Measurements from ENCODE around the gene SMTNL2. TPM values are rescaled to one million over a fixed set of nuclear protein-coding genes. Genes with fewer than 3 reads are reported as not detected.
"Not testable (repeated sequence)": the region's sequence is repeated elsewhere in the genome, so short reads cannot be mapped to it uniquely, and the experiment has no call there.

The SMTNL2 gene
- total RNA-seq, 1 donor from 2014 or later, result 2.0 TPM

GRCh38 chr17:4634976-4635375 is 50.6 kb downstream of the SMTNL2 start:
- DNase-seq (ENCODE audit: low spot score), result no peak

GRCh38 chr17:4635823-4636375 is 51.6 kb downstream of the SMTNL2 start:
- no peak for DNase-seq (ENCODE audit: low spot score)

GRCh38 chr17:4636474-4637100 is 52.3 kb downstream of the SMTNL2 start:
- DNase-seq (ENCODE audit: low spot score), result no peak

GRCh38 chr17:4638766-4639165 is 54.4 kb downstream of the SMTNL2 start:
- DNase-seq (ENCODE audit: low spot score), result not testable (repeated sequence)

GRCh38 chr17:4639301-4640059 is 55.2 kb downstream of the SMTNL2 start:
- not testable (repeated sequence) for DNase-seq (ENCODE audit: low spot score)

- not testable (repeated sequence) for DNase-seq (ENCODE audit: low spot score)
Measured at GRCh38 chr17:4640569-4641188, 56.4 kb downstream of the SMTNL2 start.

- no peak for DNase-seq (ENCODE audit: low spot score)
Measured at GRCh38 chr17:4641297-4642195, 57.2 kb downstream of the SMTNL2 start, which contains the start of gene ALOX15. ALOX15 (minus strand) TSS chr17:4641678; CDS start chr17:4641651, 27 bp downstream.

- DNase-seq (ENCODE audit: low spot score), result no peak
Measured at GRCh38 chr17:4642286-4642685, 58.0 kb downstream of the SMTNL2 start.

- DNase-seq (ENCODE audit: low spot score), result no peak
Measured at GRCh38 chr17:4643676-4644075, 59.3 kb downstream of the SMTNL2 start.

- no peak for DNase-seq (ENCODE audit: low spot score)
Measured at GRCh38 chr17:4645642-4646041, 61.3 kb downstream of the SMTNL2 start.

- no peak for DNase-seq (ENCODE audit: low spot score)
Measured at GRCh38 chr17:4648741-4649140, 64.4 kb downstream of the SMTNL2 start.

GRCh38 chr17:4652997-4653396 is 68.7 kb downstream of the SMTNL2 start:
- no peak for DNase-seq (ENCODE audit: low spot score)

- DNase-seq (ENCODE audit: low spot score), result not testable (repeated sequence)
Measured at GRCh38 chr17:4655933-4656332, 71.6 kb downstream of the SMTNL2 start.

- DNase-seq (ENCODE audit: low spot score), result no peak
Measured at GRCh38 chr17:4657678-4658077, 73.3 kb downstream of the SMTNL2 start.

Other genes starting within 250 kb of the SMTNL2 start
- gene UBE2G1, start 217.9 kb upstream of the SMTNL2 start, total RNA-seq, result 50.9 TPM
- 0.26 TPM for gene SPNS3, start 150.6 kb upstream of the SMTNL2 start, total RNA-seq
- 30.0 TPM for gene SPNS2, start 85.6 kb upstream of the SMTNL2 start, total RNA-seq
- 110 TPM for gene MYBBP1A, start 29.1 kb upstream of the SMTNL2 start, total RNA-seq
- gene GGT6, start 24.0 kb upstream of the SMTNL2 start, total RNA-seq, result 83.6 TPM
- gene ALOX15, start 57.1 kb downstream of the SMTNL2 start, total RNA-seq, result 1.2 TPM
- gene PELP1, start 119.6 kb downstream of the SMTNL2 start, total RNA-seq, result 56.9 TPM
- 40.8 TPM for gene ARRB2, start 126.1 kb downstream of the SMTNL2 start, total RNA-seq
- 19.5 TPM for gene MED11, start 146.9 kb downstream of the SMTNL2 start, total RNA-seq
- 1.7 TPM for gene ZMYND15, start 155.3 kb downstream of the SMTNL2 start, total RNA-seq
- 26.8 TPM for gene CXCL16, start 155.4 kb downstream of the SMTNL2 start, total RNA-seq
- gene TM4SF5, start 187.4 kb downstream of the SMTNL2 start, total RNA-seq, result not detected
- gene VMO1, start 201.8 kb downstream of the SMTNL2 start, total RNA-seq, result 0.89 TPM
- not detected for gene GLTPD2, start 204.4 kb downstream of the SMTNL2 start, total RNA-seq
- 97.9 TPM for gene PSMB6, start 211.6 kb downstream of the SMTNL2 start, total RNA-seq
- gene PLD2, start 222.6 kb downstream of the SMTNL2 start, total RNA-seq, result 59.1 TPM
- gene MINK1, start 248.8 kb downstream of the SMTNL2 start, total RNA-seq, result 119 TPM